Tibial nerve (tissue), 4 donors: Measurements from ENCODE around the gene ZBTB44.

Experiments
- EP300 ChIP-seq, 2 donors: sonication (generic); formaldehyde crosslinking; IDR thresholded peaks; one replicate each; pipeline ENCODE4 v1.6.1; 2017; ENCODE audit warnings: antibody characterized with exemption in 2 of 2, mild to moderate bottlenecking in 1 of 2
- POLR2A ChIP-seq, 2 donors: fragments of 450-650 bp; IDR thresholded peaks; one replicate each; pipeline ENCODE4 v1.6.1; 2017; ENCODE audit warnings: antibody characterized with exemption in 2 of 2, mild to moderate bottlenecking in 2 of 2, moderate library complexity in 2 of 2
- TF ChIP-seq, protein P1 (sequence below), 5 experiments: fragments of 200-600 bp in 3 of 5; fragments of 450-650 bp in 2 of 5; sonication (generic) in 3 of 5; IDR thresholded peaks; one replicate each; pipeline ENCODE4 v1.5.1; 2016 to 2019; ENCODE audit warnings: antibody characterized with exemption in 5 of 5, mild to moderate bottlenecking in 3 of 5, moderate library complexity in 2 of 5

DNA sequence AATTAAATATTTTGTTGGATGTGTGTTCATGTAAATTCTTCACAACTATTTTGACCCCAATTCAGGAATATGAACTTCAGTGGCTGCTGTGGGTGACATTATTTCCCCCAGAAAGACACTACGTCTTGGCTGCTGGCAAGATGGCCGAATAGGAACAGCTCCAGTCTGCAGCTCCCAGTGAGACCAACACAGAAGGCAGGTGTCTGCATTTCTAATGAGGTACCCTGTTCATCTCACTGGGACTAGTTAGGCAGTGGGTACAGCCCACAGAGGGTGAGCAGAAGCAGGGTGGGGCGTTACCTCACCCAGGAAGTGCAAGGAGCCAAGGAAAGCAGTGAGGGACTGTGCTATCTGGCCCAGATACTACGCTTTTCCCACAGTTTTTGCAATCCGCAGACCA is 65.3 kb downstream of the ZBTB44 start:
- TF ChIP-seq, protein P1, sequence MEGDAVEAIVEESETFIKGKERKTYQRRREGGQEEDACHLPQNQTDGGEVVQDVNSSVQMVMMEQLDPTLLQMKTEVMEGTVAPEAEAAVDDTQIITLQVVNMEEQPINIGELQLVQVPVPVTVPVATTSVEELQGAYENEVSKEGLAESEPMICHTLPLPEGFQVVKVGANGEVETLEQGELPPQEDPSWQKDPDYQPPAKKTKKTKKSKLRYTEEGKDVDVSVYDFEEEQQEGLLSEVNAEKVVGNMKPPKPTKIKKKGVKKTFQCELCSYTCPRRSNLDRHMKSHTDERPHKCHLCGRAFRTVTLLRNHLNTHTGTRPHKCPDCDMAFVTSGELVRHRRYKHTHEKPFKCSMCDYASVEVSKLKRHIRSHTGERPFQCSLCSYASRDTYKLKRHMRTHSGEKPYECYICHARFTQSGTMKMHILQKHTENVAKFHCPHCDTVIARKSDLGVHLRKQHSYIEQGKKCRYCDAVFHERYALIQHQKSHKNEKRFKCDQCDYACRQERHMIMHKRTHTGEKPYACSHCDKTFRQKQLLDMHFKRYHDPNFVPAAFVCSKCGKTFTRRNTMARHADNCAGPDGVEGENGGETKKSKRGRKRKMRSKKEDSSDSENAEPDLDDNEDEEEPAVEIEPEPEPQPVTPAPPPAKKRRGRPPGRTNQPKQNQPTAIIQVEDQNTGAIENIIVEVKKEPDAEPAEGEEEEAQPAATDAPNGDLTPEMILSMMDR (IDR thresholded peaks at IDR 0.05): no peak
- TF ChIP-seq POLR2A (IDR thresholded peaks at IDR 0.05) (no peak), EP300 (IDR thresholded peaks at IDR 0.05) (no peak)
